HepG2 (cell line): Measurements from ENCODE around the gene RBCK1. TPM values are rescaled to one million over a fixed set of nuclear protein-coding genes. Genes with fewer than 3 reads are reported as not detected.
A peak's percentile ranks its signal among the peaks of the same experiment; 100 is the strongest.

Experiments
- ARNT2 ChIP-seq: sonication (generic); formaldehyde crosslinking; IDR thresholded peaks from 2 replicates; pipeline ENCODE4 v1.8.0; 2022; ENCODE audit warnings: mild to moderate bottlenecking, low read depth, missing genetic modification reagents, moderate library complexity
- CAMTA2 ChIP-seq: sonication (generic); formaldehyde crosslinking; IDR thresholded peaks from 2 replicates; pipeline ENCODE4 v1.4.0; 2020; ENCODE audit warnings: mild to moderate bottlenecking, missing genetic modification reagents, borderline replicate concordance
- DMTF1 ChIP-seq: sonication (generic); formaldehyde crosslinking; IDR thresholded peaks from 2 replicates; pipeline ENCODE4 v1.4.0; 2020; ENCODE audit warnings: mild to moderate bottlenecking, missing genetic modification reagents
- EP300 ChIP-seq, 3 experiments: sonication (generic) in 1 of 3; formaldehyde crosslinking in 1 of 3; IDR thresholded peaks; 2 replicates each; pipeline versions ENCODE4 v1.5.1 to v1.6.1; 2011 to 2020; ENCODE audit warnings: low read depth in 2 of 3, low read length in 2 of 3, borderline replicate concordance in 1 of 3, improper control_type of control experiment in 1 of 3, mild to moderate bottlenecking in 1 of 3, missing genetic modification reagents in 1 of 3, moderate library complexity in 1 of 3
- FOXA1 ChIP-seq, 2 experiments: fragments of 450-650 bp in 1 of 2; sonication (generic) in 1 of 2; formaldehyde crosslinking in 1 of 2; IDR thresholded peaks; 2 replicates each; pipeline versions ENCODE4 v1.4.0 to v1.6.1; 2016 to 2020; ENCODE audit warnings: missing genetic modification reagents in 1 of 2
- HCFC1 ChIP-seq: fragments of 150-350 bp; IDR thresholded peaks from 2 replicates; pipeline ENCODE4 v1.6.1; 2014; ENCODE audit warnings: low read depth, low read length
- HMG20A ChIP-seq: IDR thresholded peaks from 2 replicates; pipeline ENCODE4 v1.6.1; 2016; ENCODE audit warnings: borderline replicate concordance
- IKZF4 ChIP-seq: sonication (generic); formaldehyde crosslinking; IDR thresholded peaks from 2 replicates; pipeline ENCODE4 v1.5.1; 2020; ENCODE audit warnings: borderline replicate concordance, mild to moderate bottlenecking, low read depth, missing genetic modification reagents; ENCODE audit errors: not compliant biosample characterization
- KLF12 ChIP-seq: sonication (generic); formaldehyde crosslinking; IDR thresholded peaks from 2 replicates; pipeline ENCODE4 v1.4.0; 2020; ENCODE audit warnings: missing genetic modification reagents, borderline replicate concordance
- MLX ChIP-seq: IDR thresholded peaks from 2 replicates; pipeline ENCODE4 v1.6.1; 2016
- MXD3 ChIP-seq: IDR thresholded peaks from 2 replicates; pipeline ENCODE4 v1.6.1; 2016; ENCODE audit warnings: mild to moderate bottlenecking, missing biosample characterization, missing genetic modification reagents
- SMC3 ChIP-seq: IDR thresholded peaks from 2 replicates; pipeline ENCODE4 v1.6.1; 2011; ENCODE audit warnings: low read length, improper control_type of control experiment
- ZBTB4 ChIP-seq: sonication (generic); formaldehyde crosslinking; IDR thresholded peaks from 2 replicates; pipeline ENCODE4 v1.4.0; 2020; ENCODE audit warnings: missing genetic modification reagents, mild to moderate bottlenecking, borderline replicate concordance
- ZBTB42 ChIP-seq: sonication (generic); formaldehyde crosslinking; IDR thresholded peaks from 2 replicates; pipeline ENCODE4 v1.5.0; 2020; ENCODE audit warnings: mild to moderate bottlenecking, missing genetic modification reagents
- ZNF160 ChIP-seq: sonication (generic); formaldehyde crosslinking; IDR thresholded peaks from 2 replicates; pipeline ENCODE4 v1.8.0; 2022; ENCODE audit warnings: mild to moderate bottlenecking, inconsistent platforms, missing genetic modification reagents
- ZNF280D ChIP-seq: sonication (generic); formaldehyde crosslinking; IDR thresholded peaks from 2 replicates; pipeline ENCODE4 v1.5.1; 2020; ENCODE audit warnings: mild to moderate bottlenecking, missing genetic modification reagents
- ZNF326 ChIP-seq: sonication (generic); formaldehyde crosslinking; IDR thresholded peaks from 2 replicates; pipeline ENCODE4 v1.4.0; 2020; ENCODE audit warnings: missing genetic modification reagents, borderline replicate concordance
- ZSCAN25 ChIP-seq: sonication (generic); formaldehyde crosslinking; IDR thresholded peaks from 2 replicates; pipeline ENCODE4 v1.8.0; 2022; ENCODE audit warnings: mild to moderate bottlenecking, missing genetic modification reagents
- polyA plus RNA-seq, 8 experiments: library from polyadenylated mRNA; depleted of rRNA in 3 of 8; stranded (reverse) in 7 of 8; unstranded in 1 of 8; fragments of >200 nt; fragmentation: Illumina TruSeq in 4 of 8; extraction: Trizol in 4 of 8; gene quantifications; 2 replicates each; pipeline versions ENCODE4 v1.2.1 to v1.2.3, GENCODE V29; 2011 to 2016; ENCODE audit warnings: low read depth in 4 of 8, missing spikeins in 1 of 8, mixed read lengths in 1 of 8; ENCODE audit not compliant: insufficient read depth in 1 of 8
- total RNA-seq, 5 experiments: library from RNA; depleted of rRNA; stranded (reverse); fragments of >200 nt; fragmentation: Illumina TruSeq; extraction: Trizol; gene quantifications; 2 replicates each; pipeline ENCODE4 v1.2.3, GENCODE V29; 2016; ENCODE audit warnings: low read depth in 1 of 5

Gene RBCK1
- total and polyA plus RNA-seq, 2 of the 13 experiments (the other 11 are each of a cell fraction or from before 2014, with no cell fraction given) = 149 to 215 TPM

- TF ChIP-seq DMTF1 (CRISPR knock-in tag) = no peak
- TF ChIP-seq ZBTB4 = no peak; the same call in 1 of the 2 replicates
- no peak for TF ChIP-seq SMC3
- TF ChIP-seq EP300 (IDR thresholded peaks at IDR 0.05; ENCODE audit: low read depth in 2 of 2, low read length in 2 of 2) = no peak
- no peak for TF ChIP-seq EP300 (CRISPR knock-in tag; IDR thresholded peaks at IDR 0.05; ENCODE audit: borderline replicate concordance)
- TF ChIP-seq ZNF160 (CRISPR knock-in tag) = no peak
- TF ChIP-seq ARNT2 (CRISPR knock-in tag) = no peak
- TF ChIP-seq MXD3 (CRISPR knock-in tag) = peak; percentile 24; the same call in 1 of the 2 replicates
- TF ChIP-seq HMG20A = no peak
- no peak for TF ChIP-seq FOXA1 (IDR thresholded peaks at IDR 0.05)
- TF ChIP-seq FOXA1 (CRISPR knock-in tag; IDR thresholded peaks at IDR 0.05) = no peak
- TF ChIP-seq ZNF280D (CRISPR knock-in tag) = no peak
- TF ChIP-seq MLX = no peak
- no peak for TF ChIP-seq ZSCAN25 (CRISPR knock-in tag)
- no peak for TF ChIP-seq HCFC1
- no peak for TF ChIP-seq ZBTB42
- TF ChIP-seq CAMTA2 = 0 out of 2 replicates have a peak, but pooled peaks have one; percentile 37
- peak; percentile 32 for TF ChIP-seq IKZF4 (CRISPR knock-in tag)
- no peak for TF ChIP-seq ZNF326 (CRISPR knock-in tag)
- 0 out of 2 replicates have a peak, but pooled peaks have one; percentile 6 for TF ChIP-seq KLF12 (CRISPR knock-in tag)
These were observed 11.9 kb upstream of the RBCK1 start (continued) for GRCh38 chr20:396252-396618.
